Hepatic stellate cell (primary cell): ENCODE data around the gene ANXA8.
"Not testable (repeated sequence)": the region's sequence is repeated elsewhere in the genome, so short reads cannot be mapped to it uniquely, and the experiment has no call there.

Experiments used
- DNase-seq: peaks from one replicate; pipeline ENCODE4 v3.0.0; 2011; ENCODE audit warnings: low spot score

The ANXA8 gene

GRCh38 chr10:47462577-47463358 lies 21.1 kb downstream of the ANXA8 start:
- DNase-seq, result not testable (repeated sequence)

- not testable (repeated sequence) for DNase-seq
These were observed 22.6 kb downstream of the ANXA8 start for GRCh38 chr10:47461261-47461687.

- peak; percentile 81 for DNase-seq
These were observed 25.3 kb downstream of the ANXA8 start for GRCh38 chr10:47458466-47459154.

- DNase-seq, result no peak
These were observed 26.1 kb downstream of the ANXA8 start for GRCh38 chr10:47457826-47458225.

GRCh38 chr10:47457528-47457820 lies 26.4 kb downstream of the ANXA8 start:
- no peak for DNase-seq

GRCh38 chr10:47456794-47457527 lies 27.0 kb downstream of the ANXA8 start:
- no peak for DNase-seq

- no peak for DNase-seq
These were observed 27.7 kb downstream of the ANXA8 start for GRCh38 chr10:47456079-47456785.

GRCh38 chr10:47455350-47456078 lies 28.4 kb downstream of the ANXA8 start:
- not testable (repeated sequence) for DNase-seq

GRCh38 chr10:47454780-47455058 lies 29.2 kb downstream of the ANXA8 start:
- DNase-seq, result no peak

- DNase-seq, result no peak
These were observed 29.7 kb downstream of the ANXA8 start for GRCh38 chr10:47454008-47454779.

- DNase-seq, result no peak
These were observed 30.5 kb downstream of the ANXA8 start for GRCh38 chr10:47453141-47454007.

GRCh38 chr10:47452495-47453140 lies 31.3 kb downstream of the ANXA8 start:
- no peak for DNase-seq

GRCh38 chr10:47451998-47452494 lies 31.9 kb downstream of the ANXA8 start:
- no peak for DNase-seq

- DNase-seq, result no peak
These were observed 32.5 kb downstream of the ANXA8 start for GRCh38 chr10:47451273-47451997.

- no peak for DNase-seq
These were observed 33.5 kb downstream of the ANXA8 start for GRCh38 chr10:47450442-47450841.

- no peak for DNase-seq
These were observed 33.9 kb downstream of the ANXA8 start for GRCh38 chr10:47449979-47450378.

- no peak for DNase-seq
These were observed 34.6 kb downstream of the ANXA8 start for GRCh38 chr10:47449102-47449978.

GRCh38 chr10:47447705-47448104 lies 36.2 kb downstream of the ANXA8 start:
- DNase-seq, result no peak
